Suppressor macrophage treated with lipopolysaccharide for 4 hours (primary cell): Measurements from ENCODE around the gene CDH10.

Experiments
- DNase-seq: peaks from one replicate; pipeline ENCODE4 v3.0.0-alpha.2; 2020

The CDH10 gene

GRCh38 chr5:24644761-24645160, at the start of gene CDH10:
CDH10 (minus strand) TSS chr5:24644978; CDS start chr5:24593490, 51,488 bp downstream.
- no peak for DNase-seq

GRCh38 chr5:24693609-24694008, 48.8 kb upstream of the CDH10 start:
- DNase-seq = no peak

- DNase-seq = no peak
These were observed 46.3 kb upstream of the CDH10 start for GRCh38 chr5:24691074-24691473.

- no peak for DNase-seq
These were observed 36.3 kb upstream of the CDH10 start for GRCh38 chr5:24681106-24681505.

GRCh38 chr5:24668050-24668449, 23.3 kb upstream of the CDH10 start:
- DNase-seq = no peak

GRCh38 chr5:24649531-24649930, 4.8 kb upstream of the CDH10 start:
- DNase-seq = no peak

- no peak for DNase-seq
These were observed 2.1 kb upstream of the CDH10 start for GRCh38 chr5:24646915-24647314.

- DNase-seq = no peak
These were observed 705 bp upstream of the CDH10 start for GRCh38 chr5:24645483-24645882.

- no peak for DNase-seq
These were observed 898 bp downstream of the CDH10 start for GRCh38 chr5:24643880-24644279.

GRCh38 chr5:24643156-24643555, 1.6 kb downstream of the CDH10 start:
- DNase-seq = no peak

- DNase-seq = peak; percentile 45
These were observed 2.8 kb downstream of the CDH10 start for GRCh38 chr5:24642022-24642421.

- DNase-seq = no peak
These were observed 9.6 kb downstream of the CDH10 start for GRCh38 chr5:24635209-24635608.

- peak; percentile 64 for DNase-seq
These were observed 11.0 kb downstream of the CDH10 start for GRCh38 chr5:24633715-24634325.

- no peak for DNase-seq
These were observed 12.4 kb downstream of the CDH10 start for GRCh38 chr5:24632353-24632752.

- DNase-seq = no peak
These were observed 13.9 kb downstream of the CDH10 start for GRCh38 chr5:24630918-24631317.

- DNase-seq = no peak
These were observed 15.0 kb downstream of the CDH10 start for GRCh38 chr5:24629798-24630197.

- no peak for DNase-seq
These were observed 19.9 kb downstream of the CDH10 start for GRCh38 chr5:24624872-24625271.

- DNase-seq = no peak
These were observed 21.2 kb downstream of the CDH10 start for GRCh38 chr5:24623624-24624023.

- DNase-seq = no peak
These were observed 21.7 kb downstream of the CDH10 start for GRCh38 chr5:24623031-24623430.

- peak; percentile 40 for DNase-seq
These were observed 23.0 kb downstream of the CDH10 start for GRCh38 chr5:24621792-24622191.

GRCh38 chr5:24616566-24616965, 28.2 kb downstream of the CDH10 start:
- DNase-seq = no peak

GRCh38 chr5:24615159-24615558, 29.6 kb downstream of the CDH10 start:
- no peak for DNase-seq

- DNase-seq = no peak
These were observed 35.1 kb downstream of the CDH10 start for GRCh38 chr5:24609706-24610105.

- DNase-seq = no peak
These were observed 37.8 kb downstream of the CDH10 start for GRCh38 chr5:24606971-24607370.

- DNase-seq = no peak
These were observed 42.6 kb downstream of the CDH10 start for GRCh38 chr5:24602188-24602587.

GRCh38 chr5:24598956-24599355, 45.8 kb downstream of the CDH10 start:
- DNase-seq = no peak
